K562 (cell line): Measurements from ENCODE around the gene STK16. TPM values are rescaled to one million over a fixed set of nuclear protein-coding genes. Genes with fewer than 3 reads are reported as not detected.

Experiments
- ATAC-seq: fragments of 200-7000 bp; cut with Tn5 transposase; 3 replicates; pipeline ENCODE4 v1.9.1; 2020; ENCODE audit warnings: moderate library complexity
- BruUV-seq: library from RNA; stranded (reverse); fragments of 400-500 nt; replicated peaks from 2 replicates; lab custom pipeline; 2021; lab: Mats Ljungman, UMichigan
- CTCF ChIA-PET: fragments of 300-600 bp; formaldehyde crosslinking; extraction: SDS; loops from one replicate; lab custom pipeline; 2021; ENCODE audit warnings: low intra/inter-chr PET ratio; lab: Yijun Ruan, JAX
- POLR2A ChIA-PET: fragments of 300-600, 350-650 bp; sonication (Branson Sonifier 250); formaldehyde crosslinking; extraction: SDS; loops from one replicate; lab custom pipeline; 2021; ENCODE audit warnings: antibody characterized with exemption, inconsistent platforms; lab: Yijun Ruan, JAX
- DNase-seq, 4 experiments: peaks; one replicate each; pipeline versions ENCODE4 v3.0.0 to v3.0.0-alpha.2; 2011 to 2018; ENCODE audit warnings: low spot score in 3 of 4, mixed read lengths in 3 of 4; ENCODE audit errors: extremely low read depth in 1 of 4
- FAIRE-seq: peaks from 2 replicates; lab custom pipeline; 2011; peaks lifted over from hg19 to GRCh38; lab: Jason Lieb, UNC
- H2AFZ ChIP-seq: 2 replicates; pipeline ENCODE4 v1.6.0; 2011; ENCODE audit warnings: low read depth, low read length, control low read depth, inconsistent platforms
- H3K27ac ChIP-seq: fragments of 200-600 bp; 3 replicates; pipeline ENCODE4 v1.8.0; 2011; ENCODE audit warnings: low read depth, mild to moderate bottlenecking, control low read depth, inconsistent platforms, low read length, moderate library complexity, mixed read lengths; ENCODE audit errors: extremely low read depth
- H3K27me3 ChIP-seq, 2 experiments: fragments of 300-600 bp in 1 of 2; 2 replicates in 1 of 2; 3 replicates in 1 of 2; pipeline versions ENCODE4 v1.6.0 to v1.8.0; 2011; ENCODE audit warnings: inconsistent platforms in 2 of 2, low read length in 2 of 2, mild to moderate bottlenecking in 1 of 2, mixed read lengths in 1 of 2, moderate library complexity in 1 of 2; ENCODE audit not compliant: control insufficient read depth in 2 of 2, insufficient read depth in 2 of 2
- H3K36me3 ChIP-seq: fragments of 300-600 bp; 3 replicates; pipeline ENCODE4 v1.8.0; 2011; ENCODE audit warnings: mild to moderate bottlenecking, low read length, inconsistent platforms; ENCODE audit not compliant: control insufficient read depth, insufficient read depth
- H3K4me1 ChIP-seq, 2 experiments: fragments of 200-600 bp in 1 of 2; replicated peaks in 1 of 2; 2 replicates in 1 of 2; 3 replicates in 1 of 2; pipeline versions ENCODE4 v1.5.1 to v1.8.0; 2011; ENCODE audit warnings: inconsistent platforms in 2 of 2, low read length in 2 of 2, mild to moderate bottlenecking in 1 of 2, mixed read lengths in 1 of 2, moderate library complexity in 1 of 2; ENCODE audit not compliant: control insufficient read depth in 2 of 2, insufficient read depth in 2 of 2
- H3K4me2 ChIP-seq: 2 replicates; pipeline ENCODE4 v1.6.1; 2011; ENCODE audit warnings: low read length, control low read depth, inconsistent platforms, mixed read lengths; ENCODE audit not compliant: insufficient read depth
- H3K4me3 ChIP-seq: fragments of 200-600 bp; sonication (generic), shearing (Covaris generic); 2 replicates; pipeline ENCODE4 v1.5.1; 2016; ENCODE audit warnings: control low read depth, inconsistent platforms
- H3K79me2 ChIP-seq: fragments of 200-600 bp; 3 replicates; pipeline ENCODE4 v1.8.0; 2011; ENCODE audit warnings: low read length, inconsistent platforms; ENCODE audit not compliant: control insufficient read depth, insufficient read depth
- H3K9ac ChIP-seq, 2 experiments: 2 replicates each; pipeline versions ENCODE4 v1.6.0 to v1.6.1; 2011; ENCODE audit warnings: low read depth in 2 of 2, low read length in 2 of 2, control low read depth in 1 of 2, inconsistent platforms in 1 of 2, mild to moderate bottlenecking in 1 of 2, mixed read lengths in 1 of 2; ENCODE audit not compliant: insufficient read depth in 1 of 2
- H3K9me1 ChIP-seq: one replicate; pipeline ENCODE4 v1.6.0; 2011; ENCODE audit warnings: inconsistent platforms, mild to moderate bottlenecking, low read length, moderate library complexity; ENCODE audit not compliant: control insufficient read depth, insufficient read depth
- H3K9me3 ChIP-seq: replicated peaks from 2 replicates; pipeline ENCODE4 v1.5.1; 2011; ENCODE audit warnings: low read depth, low read length, inconsistent platforms; ENCODE audit not compliant: control insufficient read depth, insufficient read depth
- H4K20me1 ChIP-seq: replicated peaks from 2 replicates; pipeline ENCODE4 v1.6.1; 2011; ENCODE audit warnings: low read length, inconsistent platforms, mixed read lengths; ENCODE audit not compliant: control insufficient read depth, insufficient read depth
- ATF1 ChIP-seq, 2 experiments: fragments of 450-650 bp in 1 of 2; IDR thresholded peaks; 2 replicates each; pipeline ENCODE4 v1.6.1; 2016; ENCODE audit warnings: missing compliant biosample characterization in 1 of 2, missing genetic modification characterization in 1 of 2
- COPS2 ChIP-seq: fragments of 450-650 bp; conservative IDR thresholded peaks from 2 replicates; pipeline ENCODE4 v1.6.1; 2016; ENCODE audit warnings: mild to moderate bottlenecking, moderate library complexity
- EGR1 ChIP-seq: fragments of 450-650 bp; conservative IDR thresholded peaks from 2 replicates; pipeline ENCODE4 v1.6.1; 2017; ENCODE audit warnings: mild to moderate bottlenecking
- FOXJ2 ChIP-seq: fragments of 200-800 bp; sonication (Bioruptor generic); IDR thresholded peaks from 2 replicates; pipeline ENCODE4 v1.6.1; 2016; ENCODE audit warnings: missing genetic modification characterization, missing compliant biosample characterization
- NCOA4 ChIP-seq: fragments of 450-650 bp; IDR thresholded peaks from 2 replicates; pipeline ENCODE4 v1.6.1; 2018; ENCODE audit warnings: mild to moderate bottlenecking; ENCODE audit not compliant: partially characterized antibody
- WGBS: fragments of 100-300 bp; shearing (Covaris generic); methylation state at CpG from one replicate; pipeline ENCODE4 v1.1.6; 2016; ENCODE audit warnings: low coverage, mixed read lengths; ENCODE audit not compliant: insufficient coverage; ENCODE audit errors: missing lambda C conversion rate; 5-methylcytosine and 5-hydroxymethylcytosine counted together
- in situ Hi-C: fragments of 300-500 bp; cut with MboI; formaldehyde crosslinking; loops from 4 replicates; pipeline ENCODE4 v1.15.0; 2018; ENCODE audit warnings: inconsistent platforms, mixed read lengths
- intact Hi-C: fragments of 100-400 bp; cut with micrococcal nuclease; formaldehyde crosslinking; loops from 2 replicates; pipeline ENCODE4 v1.14.2; 2022
- polyA plus RNA-seq, 8 experiments: library from polyadenylated mRNA; depleted of rRNA in 4 of 8; stranded (reverse) in 5 of 8; unstranded in 3 of 8; fragments of >200 nt; fragmentation: Nextera tagmentation in 2 of 8; fragmentation: Illumina TruSeq in 1 of 8; extraction: Ambion mirVana in 2 of 8; extraction: Trizol in 1 of 8; gene quantifications; 2 replicates each; pipeline versions ENCODE4 v1.2.1 to v1.2.3, GENCODE V29; 2011 to 2014; ENCODE audit warnings: inconsistent platforms in 1 of 8, missing spikeins in 1 of 8
- total RNA-seq, 7 experiments: library from RNA; depleted of rRNA in 6 of 7; stranded (reverse); fragments of >200 nt in 6 of 7; fragmentation: Illumina TruSeq in 2 of 7; extraction: Trizol in 2 of 7; gene quantifications; 2 replicates each; pipeline versions ENCODE4 v1.2.1 to v1.2.3, GENCODE V29; 2011 to 2021; ENCODE audit warnings: low replicate concordance in 1 of 7
- TF ChIP-seq, protein P1 (sequence below): sonication (generic); formaldehyde crosslinking; IDR thresholded peaks from 2 replicates; pipeline ENCODE4 v1.9.0; 2022; ENCODE audit warnings: mild to moderate bottlenecking, missing genetic modification reagents

STK16 gene
- total and polyA plus RNA-seq, 9 of the 15 experiments (the other 6 are each of a cell fraction or from before 2014, with no cell fraction given): 5.4 to 36.2 (median 17.8) TPM

DNA sequence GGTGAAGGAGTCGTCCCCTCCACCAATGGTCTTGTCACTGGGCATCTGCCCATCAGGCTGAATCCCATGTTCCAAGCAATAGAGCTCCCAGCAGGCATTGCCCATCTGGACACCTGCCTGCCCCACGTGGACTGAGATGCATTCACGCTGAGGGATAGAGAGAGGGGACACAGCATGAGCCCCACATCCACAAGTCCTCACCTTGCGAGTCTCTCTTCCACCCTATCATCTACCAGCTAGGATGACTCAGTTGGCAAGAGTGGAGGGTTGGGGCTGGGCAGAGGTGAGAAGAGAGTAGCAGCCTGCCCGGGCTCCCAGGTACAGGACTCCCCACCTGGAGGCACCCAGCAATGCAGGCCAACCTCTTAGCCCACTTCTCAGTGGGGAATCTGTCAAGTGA lies 6.8 kb downstream of the STK16 start:
- peak overlapping the region; percentile 58; the same call in 1 of the 2 replicates for H3K4me3 ChIP-seq
- in situ Hi-C loops (no loop called here), intact Hi-C loops (loop anchor here (2.0 kb wide), 1 partner anchor 27 kb away; the partner anchor contains the start of gene DNAJB2)
- peaks cover 18 to 47% of the 10 kb centered on the region in 2 experiments; a peak in 4 of 5 replicates for H3K4me1 ChIP-seq
- ATAC-seq: no peak
- no peak overlapping the region for H3K27ac ChIP-seq
- FAIRE-seq: peak; percentile 11
- 0 out of 5 replicates have a peak, but pooled peaks cover 0 to 4% of the 10 kb centered on the region in 2 experiments for H3K27me3 ChIP-seq
- no peaks in the 10 kb centered on the region for H3K9me3 ChIP-seq
- peaks cover 50% of the 10 kb centered on the region; the same call in 2 of the 3 replicates for H3K36me3 ChIP-seq
- WGBS: 70% methylated on average over 2 of the region's 5 CpGs
- H3K4me2 ChIP-seq: peak overlapping the region; percentile 82
- CTCF ChIA-PET: no interaction called here
- POLR2A ChIA-PET: interaction anchor here (0.6 to 1.5 kb wide), 10 partner anchors 9 to 198 kb away, joined by 3 to 7 read pairs (median 4); partner anchors contain the start of genes ANKZF1, ATG9A and DNAJB2
- no peak for TF ChIP-seq FOXJ2 (tag)
- TF ChIP-seq, protein P1, sequence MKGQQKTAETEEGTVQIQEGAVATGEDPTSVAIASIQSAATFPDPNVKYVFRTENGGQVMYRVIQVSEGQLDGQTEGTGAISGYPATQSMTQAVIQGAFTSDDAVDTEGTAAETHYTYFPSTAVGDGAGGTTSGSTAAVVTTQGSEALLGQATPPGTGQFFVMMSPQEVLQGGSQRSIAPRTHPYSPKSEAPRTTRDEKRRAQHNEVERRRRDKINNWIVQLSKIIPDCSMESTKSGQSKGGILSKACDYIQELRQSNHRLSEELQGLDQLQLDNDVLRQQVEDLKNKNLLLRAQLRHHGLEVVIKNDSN (CRISPR knock-in tag): 0 out of 2 replicates have a peak, but pooled peaks have one; percentile 16
- no peaks in the 10 kb centered on the region for H3K9me1 ChIP-seq
- BruUV-seq: no TSS peak
- peaks cover 24% of the 10 kb centered on the region for H3K79me2 ChIP-seq
- DNase-seq: no peak
- H2AFZ ChIP-seq: no peak overlapping the region
- H4K20me1 ChIP-seq: 0 out of 2 replicates have a peak, but pooled peaks cover 3% of the 10 kb centered on the region
- peak overlapping the region; percentile 71 to 92 for H3K9ac ChIP-seq

DNA sequence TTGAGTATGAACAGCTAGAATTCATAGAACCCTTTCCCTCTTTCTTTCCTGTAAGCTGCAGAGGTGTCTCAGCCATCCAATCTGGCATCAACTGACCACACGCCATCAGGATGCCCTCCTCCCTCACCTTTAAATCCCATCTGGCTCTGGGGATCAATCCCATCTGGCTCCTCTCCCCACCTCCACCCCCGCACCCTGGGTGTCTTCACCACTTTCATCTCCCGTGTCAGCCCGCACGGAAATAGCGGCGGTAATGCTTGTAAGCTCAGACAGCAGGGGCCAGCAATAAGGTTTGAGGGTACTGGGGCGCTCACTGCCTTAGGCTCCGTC lies 7.3 kb downstream of the STK16 start:
- BruUV-seq: no TSS peak
- CTCF ChIA-PET: no interaction called here
- DNase-seq: peak; percentile 13 to 52 (median 31)
- H3K36me3 ChIP-seq: peaks cover 46% of the 10 kb centered on the region; the same call in 2 of the 3 replicates
- peak overlapping the region; percentile 58 for H3K4me3 ChIP-seq
- peak overlapping the region; percentile 82 for H3K4me2 ChIP-seq
- H3K9me1 ChIP-seq: no peaks in the 10 kb centered on the region
- H4K20me1 ChIP-seq: 0 out of 2 replicates have a peak, but pooled peaks cover 3% of the 10 kb centered on the region
- H3K4me1 ChIP-seq: peaks cover 18 to 47% of the 10 kb centered on the region in 2 experiments; a peak in 4 of 5 replicates
- H3K79me2 ChIP-seq: peaks cover 24% of the 10 kb centered on the region
- 0 out of 5 replicates have a peak, but pooled peaks cover 0 to 4% of the 10 kb centered on the region in 2 experiments for H3K27me3 ChIP-seq
- no peaks in the 10 kb centered on the region for H3K9me3 ChIP-seq
- peak; percentile 5 for ATAC-seq
- intact Hi-C loops: loop anchor here (2.0 kb wide), 1 partner anchor 26 kb away; the partner anchor contains the start of gene DNAJB2
- 4% methylated on average over 8 of the region's 9 CpGs for WGBS
- TF ChIP-seq NCOA4: no peak
- no peak for TF ChIP-seq COPS2
- no peak for TF ChIP-seq ATF1 (CRISPR knock-in tag; IDR thresholded peaks at IDR 0.05)
- 0 out of 2 replicates have a peak, but pooled peaks have one; percentile 3 for TF ChIP-seq ATF1 (tag; IDR thresholded peaks at IDR 0.05)
- peak; percentile 83 for TF ChIP-seq EGR1
- TF ChIP-seq, all 486 proteins: peak for 2
- Histone ChIP-seq H2AFZ (peak overlapping the region; percentile 77), H3K9ac (peak overlapping the region; percentile 71 to 92), H3K27ac (peak overlapping the region; percentile 75)
- no peak for FAIRE-seq
- in situ Hi-C loops: no loop called here
- POLR2A ChIA-PET: interaction anchor here (0.6 to 1.5 kb wide), 7 partner anchors 9 to 345 kb away, joined by 3 to 7 read pairs (median 4); no protein-coding TSS in a partner anchor
